ENCODE measurements around the gene CAV2.

DNA sequence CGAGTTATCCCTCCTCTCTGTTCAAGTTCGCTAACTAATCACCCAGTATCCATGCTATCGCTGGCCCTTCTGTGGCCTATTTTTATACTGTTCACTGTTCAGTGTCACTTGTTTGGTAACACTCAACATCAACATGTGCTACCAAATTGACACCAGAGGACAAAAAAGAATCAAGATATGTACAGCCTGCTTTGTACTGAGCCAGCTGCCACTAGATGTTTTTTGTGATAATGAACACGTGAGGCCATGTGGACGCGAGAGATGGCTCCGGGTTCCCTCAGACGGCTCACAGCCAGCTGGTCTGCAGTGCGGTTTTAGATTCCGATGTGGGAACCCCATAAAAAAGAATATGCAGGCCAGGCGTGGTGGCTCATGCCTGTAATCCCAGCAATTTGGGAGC lies 46.5 kb downstream of the CAV2 start:
- TF ChIP-seq TAF1 (IDR thresholded peaks at IDR 0.05; ENCODE audit: borderline replicate concordance, insufficient read depth, low read length) = no peak
- TF ChIP-seq POLR2AphosphoS5 (IDR thresholded peaks at IDR 0.05; ENCODE audit: low read depth, low read length) = no peak
- no peak for TF ChIP-seq FOXP2 (optimal IDR thresholded peaks at IDR 0.05; ENCODE audit: borderline replicate concordance, extremely low read depth, extremely low read length, insufficient read depth)
- TF ChIP-seq, protein P1, sequence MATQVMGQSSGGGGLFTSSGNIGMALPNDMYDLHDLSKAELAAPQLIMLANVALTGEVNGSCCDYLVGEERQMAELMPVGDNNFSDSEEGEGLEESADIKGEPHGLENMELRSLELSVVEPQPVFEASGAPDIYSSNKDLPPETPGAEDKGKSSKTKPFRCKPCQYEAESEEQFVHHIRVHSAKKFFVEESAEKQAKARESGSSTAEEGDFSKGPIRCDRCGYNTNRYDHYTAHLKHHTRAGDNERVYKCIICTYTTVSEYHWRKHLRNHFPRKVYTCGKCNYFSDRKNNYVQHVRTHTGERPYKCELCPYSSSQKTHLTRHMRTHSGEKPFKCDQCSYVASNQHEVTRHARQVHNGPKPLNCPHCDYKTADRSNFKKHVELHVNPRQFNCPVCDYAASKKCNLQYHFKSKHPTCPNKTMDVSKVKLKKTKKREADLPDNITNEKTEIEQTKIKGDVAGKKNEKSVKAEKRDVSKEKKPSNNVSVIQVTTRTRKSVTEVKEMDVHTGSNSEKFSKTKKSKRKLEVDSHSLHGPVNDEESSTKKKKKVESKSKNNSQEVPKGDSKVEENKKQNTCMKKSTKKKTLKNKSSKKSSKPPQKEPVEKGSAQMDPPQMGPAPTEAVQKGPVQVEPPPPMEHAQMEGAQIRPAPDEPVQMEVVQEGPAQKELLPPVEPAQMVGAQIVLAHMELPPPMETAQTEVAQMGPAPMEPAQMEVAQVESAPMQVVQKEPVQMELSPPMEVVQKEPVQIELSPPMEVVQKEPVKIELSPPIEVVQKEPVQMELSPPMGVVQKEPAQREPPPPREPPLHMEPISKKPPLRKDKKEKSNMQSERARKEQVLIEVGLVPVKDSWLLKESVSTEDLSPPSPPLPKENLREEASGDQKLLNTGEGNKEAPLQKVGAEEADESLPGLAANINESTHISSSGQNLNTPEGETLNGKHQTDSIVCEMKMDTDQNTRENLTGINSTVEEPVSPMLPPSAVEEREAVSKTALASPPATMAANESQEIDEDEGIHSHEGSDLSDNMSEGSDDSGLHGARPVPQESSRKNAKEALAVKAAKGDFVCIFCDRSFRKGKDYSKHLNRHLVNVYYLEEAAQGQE (IDR thresholded peaks at IDR 0.05; ENCODE audit: insufficient read depth in 1 of 2, low read depth in 2 of 2, low read length in 2 of 2) = no peak
- no peak for TF ChIP-seq SIN3A (IDR thresholded peaks at IDR 0.05; ENCODE audit: borderline replicate concordance, insufficient read depth, low read length)

All from PFSK-1 (cell line).